PFSK-1 (cell line): ENCODE data around the gene PUS10.

Experiments used
- FOXP2 ChIP-seq: optimal IDR thresholded peaks from 2 replicates; pipeline ENCODE3; 2011; ENCODE audit warnings: borderline replicate concordance, control low read depth, inconsistent platforms; ENCODE audit not compliant: insufficient read depth; ENCODE audit errors: extremely low read length, extremely low read depth
- POLR2AphosphoS5 ChIP-seq: IDR thresholded peaks from 2 replicates; pipeline ENCODE4 v1.6.1; 2012; ENCODE audit warnings: low read depth, mild to moderate bottlenecking, control low read depth, low read length, moderate library complexity
- SIN3A ChIP-seq: IDR thresholded peaks from 2 replicates; pipeline ENCODE4 v1.6.1; 2012; ENCODE audit warnings: mild to moderate bottlenecking, low read length, moderate library complexity, borderline replicate concordance; ENCODE audit not compliant: insufficient read depth
- TAF1 ChIP-seq: IDR thresholded peaks from 2 replicates; pipeline ENCODE4 v1.6.1; 2012; ENCODE audit warnings: low read length, control low read depth, borderline replicate concordance; ENCODE audit not compliant: insufficient read depth
- TF ChIP-seq, protein P1 (sequence below), 2 experiments: IDR thresholded peaks; 2 replicates each; pipeline versions ENCODE4 v1.6.1 to v1.8.0; 2011 to 2012; ENCODE audit warnings: low read depth in 2 of 2, low read length in 2 of 2, control low read depth in 1 of 2, inconsistent platforms in 1 of 2, mild to moderate bottlenecking in 1 of 2, moderate library complexity in 1 of 2; ENCODE audit not compliant: insufficient read depth in 1 of 2

Gene PUS10

DNA sequence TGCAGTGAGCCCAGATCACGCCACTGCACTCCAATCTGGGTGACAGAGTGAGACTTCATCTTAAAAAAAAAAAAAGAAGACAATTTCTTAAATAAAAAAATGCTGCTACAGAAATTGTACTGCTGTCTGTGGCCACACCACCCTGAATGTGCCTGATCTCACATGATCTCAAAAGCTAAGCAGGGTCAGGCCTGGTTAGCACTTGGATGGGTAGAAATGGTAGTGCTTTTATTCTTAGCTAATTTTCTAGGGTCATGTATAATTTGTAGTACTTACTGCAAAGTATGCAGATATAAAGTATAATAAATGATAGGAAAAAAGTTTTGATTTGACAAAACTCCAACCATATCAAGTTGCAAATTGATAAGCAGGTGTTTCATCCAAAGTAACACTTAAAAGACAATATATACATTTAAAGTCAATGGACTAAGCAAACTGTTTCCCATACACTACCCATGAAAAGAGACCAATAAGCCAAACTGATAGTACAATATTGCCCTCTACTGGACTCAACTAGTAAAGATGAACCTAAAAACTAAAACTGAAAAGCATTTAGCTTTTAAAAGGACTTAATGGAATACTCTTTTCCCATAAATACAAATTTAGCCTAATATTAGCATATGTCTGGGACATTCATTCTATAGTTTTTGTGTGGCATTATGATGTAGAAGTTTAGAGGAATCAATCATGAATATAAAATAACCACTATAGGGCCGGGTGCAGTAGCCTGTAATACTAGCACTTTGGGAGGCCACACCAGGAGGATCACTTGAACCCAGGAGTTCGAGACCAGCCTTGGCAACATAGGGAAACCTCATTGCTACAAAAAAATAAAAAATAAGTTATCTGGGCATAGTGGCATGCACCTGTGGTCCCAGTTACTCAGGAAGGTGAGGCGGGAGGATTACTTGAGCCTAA lies 19.2 kb downstream of the PUS10 start:
- TF ChIP-seq, protein P1, sequence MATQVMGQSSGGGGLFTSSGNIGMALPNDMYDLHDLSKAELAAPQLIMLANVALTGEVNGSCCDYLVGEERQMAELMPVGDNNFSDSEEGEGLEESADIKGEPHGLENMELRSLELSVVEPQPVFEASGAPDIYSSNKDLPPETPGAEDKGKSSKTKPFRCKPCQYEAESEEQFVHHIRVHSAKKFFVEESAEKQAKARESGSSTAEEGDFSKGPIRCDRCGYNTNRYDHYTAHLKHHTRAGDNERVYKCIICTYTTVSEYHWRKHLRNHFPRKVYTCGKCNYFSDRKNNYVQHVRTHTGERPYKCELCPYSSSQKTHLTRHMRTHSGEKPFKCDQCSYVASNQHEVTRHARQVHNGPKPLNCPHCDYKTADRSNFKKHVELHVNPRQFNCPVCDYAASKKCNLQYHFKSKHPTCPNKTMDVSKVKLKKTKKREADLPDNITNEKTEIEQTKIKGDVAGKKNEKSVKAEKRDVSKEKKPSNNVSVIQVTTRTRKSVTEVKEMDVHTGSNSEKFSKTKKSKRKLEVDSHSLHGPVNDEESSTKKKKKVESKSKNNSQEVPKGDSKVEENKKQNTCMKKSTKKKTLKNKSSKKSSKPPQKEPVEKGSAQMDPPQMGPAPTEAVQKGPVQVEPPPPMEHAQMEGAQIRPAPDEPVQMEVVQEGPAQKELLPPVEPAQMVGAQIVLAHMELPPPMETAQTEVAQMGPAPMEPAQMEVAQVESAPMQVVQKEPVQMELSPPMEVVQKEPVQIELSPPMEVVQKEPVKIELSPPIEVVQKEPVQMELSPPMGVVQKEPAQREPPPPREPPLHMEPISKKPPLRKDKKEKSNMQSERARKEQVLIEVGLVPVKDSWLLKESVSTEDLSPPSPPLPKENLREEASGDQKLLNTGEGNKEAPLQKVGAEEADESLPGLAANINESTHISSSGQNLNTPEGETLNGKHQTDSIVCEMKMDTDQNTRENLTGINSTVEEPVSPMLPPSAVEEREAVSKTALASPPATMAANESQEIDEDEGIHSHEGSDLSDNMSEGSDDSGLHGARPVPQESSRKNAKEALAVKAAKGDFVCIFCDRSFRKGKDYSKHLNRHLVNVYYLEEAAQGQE (IDR thresholded peaks at IDR 0.05; ENCODE audit: insufficient read depth in 1 of 2, low read depth in 2 of 2, low read length in 2 of 2): no peak
- no peak for TF ChIP-seq TAF1
- no peak for TF ChIP-seq SIN3A
- no peak for TF ChIP-seq POLR2AphosphoS5
- TF ChIP-seq FOXP2: no peak

DNA sequence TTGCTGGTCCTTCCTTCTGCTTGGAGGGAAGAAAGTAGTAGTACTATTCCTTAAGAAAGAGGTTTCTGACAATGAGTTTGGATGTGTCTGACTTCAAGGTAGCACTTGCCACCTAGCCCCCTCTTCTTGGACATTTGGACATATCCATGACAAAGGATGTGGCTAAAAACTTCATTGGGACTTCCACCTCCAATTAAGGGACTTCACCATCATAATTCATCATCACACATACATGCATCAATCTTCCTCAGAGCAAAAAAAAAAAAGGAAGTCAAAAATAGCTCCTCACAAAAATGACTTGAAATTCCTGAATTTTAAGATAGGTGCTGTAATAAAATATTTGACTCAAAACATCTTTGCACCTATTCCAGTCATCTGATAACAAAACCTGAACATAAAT lies 23.9 kb downstream of the PUS10 start:
- TF ChIP-seq, protein P1 (IDR thresholded peaks at IDR 0.05; ENCODE audit: insufficient read depth in 1 of 2, low read depth in 2 of 2, low read length in 2 of 2): no peak
- TF ChIP-seq SIN3A (no peak), POLR2AphosphoS5 (no peak), TAF1 (no peak), FOXP2 (no peak)

DNA sequence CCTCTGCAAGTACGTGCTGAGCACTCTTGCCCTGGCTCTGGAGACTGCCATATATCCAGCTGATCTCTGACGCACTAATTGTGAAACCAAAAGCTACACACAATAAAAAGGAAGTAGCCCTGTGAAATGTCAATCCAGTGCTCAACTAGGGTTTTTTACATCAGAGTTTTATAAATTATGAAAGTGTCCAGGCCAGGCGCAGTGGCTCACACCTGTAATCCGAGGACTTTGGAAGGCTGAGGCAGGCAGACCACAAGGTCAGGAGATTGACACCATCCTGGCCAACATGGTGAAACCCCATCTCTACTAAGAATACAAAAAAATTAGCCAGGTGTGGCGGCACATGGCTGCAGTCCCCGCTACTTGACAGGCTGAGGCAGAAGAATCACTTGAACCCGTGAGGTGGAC lies 25.1 kb downstream of the PUS10 start:
- TF ChIP-seq FOXP2 (no peak), SIN3A (no peak), POLR2AphosphoS5 (no peak), TAF1 (no peak)
- TF ChIP-seq, protein P1 (IDR thresholded peaks at IDR 0.05; ENCODE audit: insufficient read depth in 1 of 2, low read depth in 2 of 2, low read length in 2 of 2): no peak

DNA sequence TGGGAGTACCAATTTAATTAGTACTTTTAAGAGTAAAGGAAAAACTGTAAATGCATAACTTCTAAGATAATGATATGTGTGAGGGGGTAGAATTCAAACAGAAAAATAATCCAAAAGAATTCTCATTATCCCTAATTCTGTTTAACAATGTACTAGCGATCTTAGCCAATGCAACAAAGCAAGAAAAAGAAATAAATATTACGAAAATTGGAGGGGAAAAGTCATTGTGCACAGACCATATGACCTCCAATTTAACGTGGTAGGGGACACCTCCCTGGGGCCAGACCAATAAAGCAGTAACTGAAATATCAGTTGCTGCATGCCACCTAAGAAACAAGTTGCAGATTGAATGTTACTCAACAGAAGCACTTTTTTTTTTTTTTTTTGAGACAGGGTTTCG lies 26.4 kb downstream of the PUS10 start:
- TF ChIP-seq POLR2AphosphoS5 (no peak), FOXP2 (no peak), SIN3A (no peak), TAF1 (no peak)
- TF ChIP-seq, protein P1 (IDR thresholded peaks at IDR 0.05; ENCODE audit: insufficient read depth in 1 of 2, low read depth in 2 of 2, low read length in 2 of 2): no peak
